GM21619 (cell line): ENCODE data around the gene DPM3.
"Not testable (repeated sequence)": the region's sequence is repeated elsewhere in the genome, so short reads cannot be mapped to it uniquely, and the experiment has no call there.

Experiments
- ATAC-seq: cut with Tn5 transposase; IDR thresholded peaks from one replicate; pipeline ENCODE4 v1.9.1; 2021; ENCODE audit not compliant: unreplicated experiment

DPM3 gene, protein sequence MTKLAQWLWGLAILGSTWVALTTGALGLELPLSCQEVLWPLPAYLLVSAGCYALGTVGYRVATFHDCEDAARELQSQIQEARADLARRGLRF

GRCh38 chr1:155139895-155140629, at the start of gene DPM3:
Gene DPM3, minus strand, starts transcription at chr1:155140531. Its CDS starts 291 bp downstream, at chr1:155140240.
- ATAC-seq: peak; percentile 66

GRCh38 chr1:155189926-155190325, 49.6 kb upstream of the DPM3 start:
- ATAC-seq: not testable (repeated sequence)

- no peak for ATAC-seq
These were observed 47.9 kb upstream of the DPM3 start for GRCh38 chr1:155188268-155188667.

GRCh38 chr1:155187456-155187891, 47.1 kb upstream of the DPM3 start:
- ATAC-seq: no peak

DNA sequence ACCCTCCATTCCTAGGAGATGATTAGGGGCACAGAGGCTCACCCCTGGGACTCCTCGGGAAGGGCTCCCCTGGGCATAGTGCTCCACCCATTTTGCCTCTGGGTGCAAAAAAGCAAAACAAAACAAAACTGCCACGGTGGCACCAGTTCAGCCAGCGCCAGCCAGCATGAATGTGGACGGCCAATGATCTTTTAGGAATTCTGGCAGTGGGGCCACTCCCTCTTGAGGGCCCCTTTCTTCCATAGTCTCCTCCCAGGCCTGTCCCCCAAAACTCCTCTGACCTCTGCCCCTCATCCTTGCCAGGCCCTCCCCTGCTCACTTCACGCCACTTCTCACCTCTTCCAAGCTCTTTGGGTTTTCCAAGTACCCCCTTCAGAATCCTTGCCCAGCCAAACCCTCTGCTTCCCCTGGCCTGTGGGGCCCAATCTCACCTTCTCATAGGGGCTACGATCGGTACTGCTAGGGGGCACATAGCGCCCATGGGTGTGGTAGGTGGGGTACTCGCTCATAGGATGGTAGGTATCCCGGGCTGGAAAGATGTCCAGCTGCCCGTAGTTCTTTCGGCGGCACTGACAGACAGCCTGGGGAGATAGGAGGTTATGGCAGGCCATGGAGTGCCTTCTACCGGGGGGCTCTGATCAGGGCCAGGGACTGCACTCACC, 46.6 kb upstream of the DPM3 start:
- no peak for ATAC-seq

GRCh38 chr1:155186067-155186793, 45.9 kb upstream of the DPM3 start:
- no peak for ATAC-seq

GRCh38 chr1:155185783-155186066, 45.4 kb upstream of the DPM3 start:
- ATAC-seq: no peak

GRCh38 chr1:155184835-155185782, 44.8 kb upstream of the DPM3 start:
- peak; percentile 79 for ATAC-seq

GRCh38 chr1:155184351-155184811, 44.0 kb upstream of the DPM3 start:
- no peak for ATAC-seq

GRCh38 chr1:155183775-155184221, 43.5 kb upstream of the DPM3 start:
- ATAC-seq: no peak

DNA sequence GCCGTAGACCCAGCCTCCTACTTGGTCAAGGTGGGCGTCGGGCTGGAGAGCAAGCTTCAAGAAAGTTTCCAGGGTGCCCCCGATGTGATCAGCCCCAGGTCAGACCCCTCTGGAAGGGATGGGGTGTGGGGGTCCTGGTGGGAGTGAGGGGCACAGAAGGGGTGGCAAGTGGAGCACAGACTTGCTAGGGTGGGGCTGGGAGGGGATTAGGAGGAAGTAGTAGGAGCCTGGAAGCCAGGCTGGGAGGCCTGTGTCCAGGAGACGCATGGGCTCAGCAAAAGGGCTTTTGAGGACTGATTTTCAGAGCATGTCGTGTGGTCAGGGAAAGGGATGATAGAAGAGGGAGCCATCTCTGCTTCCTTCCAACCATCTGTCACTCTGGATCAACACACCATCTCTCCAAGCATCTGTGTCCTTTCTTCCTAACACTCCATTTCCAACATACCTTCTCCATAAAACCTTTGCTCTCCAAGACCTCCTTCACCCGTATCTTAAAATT, 41.8 kb upstream of the DPM3 start:
- ATAC-seq: no peak

DNA sequence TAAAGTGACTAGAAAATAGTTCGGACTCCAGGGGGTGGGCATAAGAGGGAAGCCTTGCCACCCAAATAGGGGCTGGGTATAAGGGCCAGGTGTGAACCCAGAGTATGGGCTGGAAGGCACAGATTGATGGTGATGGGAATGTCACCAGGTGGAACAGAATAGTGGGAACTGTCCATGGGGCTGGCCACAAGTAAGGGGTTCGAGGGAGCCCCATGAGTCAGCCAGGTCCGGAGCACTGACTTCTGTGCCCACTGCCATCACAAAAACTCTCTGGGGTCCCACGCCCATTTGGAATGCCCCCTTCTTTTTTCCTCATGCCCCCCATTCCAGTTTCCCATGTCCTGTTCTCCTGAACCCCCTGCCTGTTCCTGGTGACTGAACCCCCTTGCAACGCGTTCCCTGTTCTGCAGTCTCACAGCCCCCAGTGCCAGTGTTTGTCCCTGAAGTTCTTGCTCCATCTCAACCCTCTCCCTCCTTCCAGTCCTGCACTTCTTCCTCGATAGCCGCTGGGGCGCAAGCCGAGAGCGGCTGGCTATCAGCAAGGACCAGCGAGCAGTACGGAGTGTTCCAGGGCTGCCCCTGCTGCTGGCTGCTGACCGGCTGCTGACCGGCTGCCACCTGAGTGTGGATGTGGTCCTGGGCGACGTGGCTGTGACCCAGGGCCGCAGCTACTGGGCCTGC, 41.2 kb upstream of the DPM3 start:
- ATAC-seq: no peak

- ATAC-seq: no peak
These were observed 39.0 kb upstream of the DPM3 start for GRCh38 chr1:155179112-155180031.

GRCh38 chr1:155178441-155179111, 38.2 kb upstream of the DPM3 start:
- no peak for ATAC-seq

DNA sequence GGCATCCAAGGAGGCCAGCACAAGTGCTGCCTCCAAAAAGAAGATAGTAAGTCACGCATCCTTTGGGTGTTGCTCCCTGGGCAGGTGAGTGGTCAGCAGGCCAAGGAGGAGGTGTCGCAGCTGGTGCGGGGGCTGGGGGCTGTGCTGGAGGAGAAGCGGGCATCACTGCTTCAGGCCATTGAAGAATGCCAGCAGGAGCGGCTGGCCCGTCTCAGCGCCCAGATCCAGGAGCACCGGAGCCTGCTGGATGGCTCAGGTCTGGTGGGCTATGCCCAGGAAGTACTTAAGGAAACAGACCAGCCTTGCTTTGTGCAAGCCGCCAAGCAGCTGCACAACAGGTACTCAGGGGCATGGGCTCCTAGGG, 37.6 kb upstream of the DPM3 start:
- ATAC-seq: no peak

DNA sequence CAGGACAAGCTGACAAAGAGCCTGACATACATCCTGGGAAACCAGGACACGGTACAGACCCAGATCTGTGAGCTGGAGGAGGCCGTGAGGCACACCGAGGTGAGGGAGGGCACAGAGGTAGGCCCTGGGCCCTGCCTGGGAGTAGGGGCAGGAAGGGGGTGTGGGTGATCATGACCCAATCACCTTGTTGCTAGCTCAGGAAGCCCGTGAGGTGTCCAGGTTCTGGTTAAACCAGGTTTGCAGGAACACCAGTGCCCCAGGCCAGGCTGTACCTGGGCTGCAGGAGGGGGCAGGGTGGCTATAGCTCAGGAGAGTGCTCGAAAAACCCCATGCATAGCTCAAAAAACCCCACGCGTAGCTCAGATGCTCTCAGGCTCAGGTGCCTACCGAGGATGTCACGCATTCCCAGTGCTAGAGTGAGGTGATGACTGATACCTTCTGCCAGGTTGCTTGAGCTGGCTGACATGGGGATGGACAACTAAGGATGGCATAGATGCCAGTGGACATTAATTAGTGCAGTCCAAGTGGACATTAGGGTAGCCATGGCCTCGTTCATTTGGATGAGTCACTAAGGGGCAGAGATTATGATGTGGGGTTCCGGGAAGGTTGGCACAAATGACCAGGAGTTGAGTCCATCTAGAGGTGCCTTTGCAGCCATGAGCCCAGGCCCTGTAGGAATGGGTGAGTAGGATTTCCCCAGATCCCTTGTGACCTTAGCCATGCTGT, 37.0 kb upstream of the DPM3 start:
- no peak for ATAC-seq

DNA sequence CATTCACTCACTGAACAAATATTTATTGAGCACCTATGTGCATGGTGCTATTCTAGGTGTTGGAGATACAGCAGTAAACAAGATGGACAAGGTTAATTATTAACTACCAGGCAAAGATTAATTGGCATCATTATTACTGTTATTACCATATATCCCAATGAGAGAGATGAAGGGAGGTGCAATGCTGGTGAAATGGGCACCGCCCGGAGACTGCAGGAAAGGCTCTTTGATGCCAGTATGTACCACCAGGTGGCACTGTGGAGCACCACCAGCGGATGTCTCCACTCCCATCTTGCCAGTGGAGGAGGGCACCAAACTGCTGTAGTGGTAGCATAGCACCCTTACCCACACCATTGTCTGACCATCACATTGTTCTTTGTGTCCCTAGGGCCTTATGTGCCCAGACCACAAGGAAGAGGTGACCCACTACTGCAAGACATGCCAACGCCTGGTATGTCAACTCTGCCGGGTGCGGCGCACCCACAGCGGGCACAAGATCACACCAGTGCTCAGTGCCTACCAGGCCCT, 36.3 kb upstream of the DPM3 start:
- no peak for ATAC-seq
